Fibroblast of the aortic adventitia (primary cell): ENCODE measurements around the gene RAPGEF4. TPM values are rescaled to one million over a fixed set of nuclear protein-coding genes. Genes with fewer than 3 reads are reported as not detected.
"Not testable (repeated sequence)": the region's sequence is repeated elsewhere in the genome, so short reads cannot be mapped to it uniquely, and the experiment has no call there.

Experiments
- DNase-seq: peaks from one replicate; pipeline ENCODE4 v3.0.0-alpha.2; 2010; ENCODE audit warnings: low read depth
- H3K4me3 ChIP-seq: 2 replicates; pipeline ENCODE4 v1.5.1; 2011; ENCODE audit warnings: low read depth, mild to moderate bottlenecking, control low read depth, low read length, moderate library complexity
- CTCF ChIP-seq: IDR thresholded peaks from 2 replicates; pipeline ENCODE4 v1.5.1; 2011; ENCODE audit warnings: mild to moderate bottlenecking, low read length, control low read depth, inconsistent platforms; ENCODE audit not compliant: insufficient read depth
- total RNA-seq: library from RNA; depleted of rRNA; stranded (reverse); fragments of >200 nt; gene quantifications from 2 replicates; pipeline ENCODE4 v1.2.3, GENCODE V29; 2012; ENCODE audit warnings: low replicate concordance

Gene RAPGEF4
- total RNA-seq, 1 donor: 1.3 TPM

GRCh38 chr2:173028671-173029070 is 293.0 kb downstream of the RAPGEF4 start:
- H3K4me3 ChIP-seq: no peak overlapping the region
- no peak for DNase-seq
- TF ChIP-seq CTCF: no peak

GRCh38 chr2:173030561-173031490 is 295.2 kb downstream of the RAPGEF4 start:
- TF ChIP-seq CTCF: no peak
- no peak overlapping the region for H3K4me3 ChIP-seq
- DNase-seq: no peak

GRCh38 chr2:173032032-173032431 is 296.4 kb downstream of the RAPGEF4 start:
- DNase-seq: no peak
- TF ChIP-seq CTCF: no peak
- H3K4me3 ChIP-seq: no peak overlapping the region

DNA sequence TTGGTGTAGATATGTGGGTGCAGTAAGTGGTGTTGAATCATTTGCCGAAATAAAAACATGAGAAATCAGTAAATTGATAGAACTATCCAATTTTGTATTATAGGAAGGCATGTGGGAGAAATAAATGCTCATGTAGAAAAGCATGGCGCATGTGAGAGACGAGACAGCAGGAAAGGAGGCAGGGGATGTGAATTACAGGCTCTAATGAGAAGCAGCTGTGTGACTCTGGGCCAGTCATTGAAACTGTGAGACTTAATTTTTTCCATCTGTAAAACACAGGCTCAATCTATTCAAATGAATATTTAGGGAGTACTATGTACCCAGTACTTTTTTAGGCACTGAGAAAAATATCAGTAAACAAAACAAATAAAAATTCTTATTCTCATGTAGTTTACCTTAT is 297.4 kb downstream of the RAPGEF4 start:
- DNase-seq: peak; percentile 58
- TF ChIP-seq CTCF: no peak
- H3K4me3 ChIP-seq: no peak overlapping the region

- no peak for TF ChIP-seq CTCF
- DNase-seq: no peak
- H3K4me3 ChIP-seq: no peak overlapping the region
These were observed 298.5 kb downstream of the RAPGEF4 start for GRCh38 chr2:173034143-173034542.

DNA sequence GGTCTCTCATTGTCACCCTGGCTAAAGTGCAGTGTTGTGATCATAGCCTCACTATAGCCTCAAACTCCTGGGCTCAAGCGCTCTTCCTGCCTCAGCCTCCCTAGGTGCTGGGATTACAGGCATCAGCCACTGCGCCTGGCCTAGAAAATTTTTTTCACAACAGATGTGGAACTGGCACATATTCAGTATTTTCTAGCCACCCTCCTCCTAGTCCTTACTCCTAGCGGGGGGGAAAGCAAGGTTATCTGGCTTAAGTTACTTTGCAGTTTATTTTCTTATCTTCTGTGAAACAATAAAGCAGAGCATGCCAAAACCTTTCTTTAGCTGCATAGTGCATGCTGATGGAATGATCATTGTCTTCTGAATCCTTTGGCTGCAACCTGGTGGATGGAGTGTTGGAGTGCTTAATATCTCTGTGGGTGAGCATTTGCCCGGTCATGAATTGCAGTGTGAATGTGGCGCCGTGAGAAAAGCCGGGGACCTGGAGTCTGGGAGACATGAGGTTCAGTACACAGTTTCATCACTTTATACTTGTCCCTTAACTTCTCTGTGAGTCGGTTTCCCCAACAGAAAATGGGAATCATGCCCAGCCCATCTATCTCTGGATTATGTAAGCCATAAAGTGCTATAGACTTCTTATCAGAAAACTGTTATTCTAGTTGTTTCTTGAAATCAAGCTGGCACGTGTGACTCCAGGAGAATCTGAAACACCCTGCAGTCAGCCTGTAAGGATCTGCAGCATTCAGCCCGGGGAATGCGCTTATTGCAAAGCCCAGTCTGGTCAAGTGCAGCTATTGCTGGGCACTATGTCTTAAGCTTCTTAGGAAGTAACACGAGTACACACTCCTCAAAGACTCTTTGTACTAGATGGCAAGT is 301.8 kb downstream of the RAPGEF4 start:
- DNase-seq: peak; percentile 90
- H3K4me3 ChIP-seq: peak overlapping the region; percentile 11
- TF ChIP-seq CTCF: peak; percentile 30

DNA sequence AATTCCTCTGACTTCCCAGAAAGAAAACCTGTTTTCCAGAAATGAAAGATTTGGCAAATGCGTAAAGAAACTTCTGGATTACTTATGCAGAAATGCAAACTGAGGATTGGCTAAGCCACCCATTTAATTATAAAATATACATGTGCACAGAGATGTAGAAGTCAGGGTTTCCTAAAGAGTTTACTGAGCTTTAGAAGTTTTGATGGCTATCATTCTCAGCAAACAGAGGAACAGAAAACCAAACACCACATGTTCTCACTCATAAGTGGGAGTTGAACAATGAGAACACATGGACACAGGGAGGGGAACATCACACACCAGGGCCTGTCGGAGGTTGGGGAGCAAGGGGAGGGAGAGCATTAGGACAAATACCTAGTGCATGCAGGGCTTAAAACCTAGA is 302.6 kb downstream of the RAPGEF4 start:
- not testable (repeated sequence) for H3K4me3 ChIP-seq, DNase-seq
